Fibroblast of pulmonary artery (primary cell): ENCODE results near the gene KCTD3.

Source experiments
- DNase-seq: peaks from one replicate; pipeline ENCODE4 v3.0.0-alpha.2; 2010; ENCODE audit warnings: low read depth
- H3K4me3 ChIP-seq: replicated peaks from 2 replicates; pipeline ENCODE4 v1.5.1; 2011; ENCODE audit warnings: low read depth, mild to moderate bottlenecking, control low read depth, low read length, moderate library complexity
- TF ChIP-seq, protein P1 (sequence below): IDR thresholded peaks from 2 replicates; pipeline ENCODE4 v1.5.1; 2011; ENCODE audit warnings: mild to moderate bottlenecking, control low read depth, low read length, inconsistent platforms; ENCODE audit errors: missing control alignments

Gene KCTD3

DNA sequence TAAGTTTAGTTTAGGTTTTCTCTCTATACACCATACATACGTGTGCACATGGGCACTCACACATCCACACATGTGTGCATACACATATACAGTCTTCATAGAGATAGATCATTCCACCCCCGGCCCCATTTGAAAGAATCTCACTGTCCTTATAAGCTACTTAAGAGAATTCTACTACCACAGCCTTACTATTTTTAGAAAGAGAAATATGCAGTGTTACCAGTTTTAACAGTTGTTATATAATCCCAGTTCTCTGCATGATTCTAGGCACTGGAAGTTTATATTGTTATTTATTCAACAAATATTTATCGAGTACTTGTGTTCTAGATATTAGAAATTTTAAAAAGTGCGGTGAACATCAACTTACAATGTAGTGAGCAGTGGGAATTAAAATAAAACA is 41.5 kb downstream of the KCTD3 start:
- TF ChIP-seq, protein P1, sequence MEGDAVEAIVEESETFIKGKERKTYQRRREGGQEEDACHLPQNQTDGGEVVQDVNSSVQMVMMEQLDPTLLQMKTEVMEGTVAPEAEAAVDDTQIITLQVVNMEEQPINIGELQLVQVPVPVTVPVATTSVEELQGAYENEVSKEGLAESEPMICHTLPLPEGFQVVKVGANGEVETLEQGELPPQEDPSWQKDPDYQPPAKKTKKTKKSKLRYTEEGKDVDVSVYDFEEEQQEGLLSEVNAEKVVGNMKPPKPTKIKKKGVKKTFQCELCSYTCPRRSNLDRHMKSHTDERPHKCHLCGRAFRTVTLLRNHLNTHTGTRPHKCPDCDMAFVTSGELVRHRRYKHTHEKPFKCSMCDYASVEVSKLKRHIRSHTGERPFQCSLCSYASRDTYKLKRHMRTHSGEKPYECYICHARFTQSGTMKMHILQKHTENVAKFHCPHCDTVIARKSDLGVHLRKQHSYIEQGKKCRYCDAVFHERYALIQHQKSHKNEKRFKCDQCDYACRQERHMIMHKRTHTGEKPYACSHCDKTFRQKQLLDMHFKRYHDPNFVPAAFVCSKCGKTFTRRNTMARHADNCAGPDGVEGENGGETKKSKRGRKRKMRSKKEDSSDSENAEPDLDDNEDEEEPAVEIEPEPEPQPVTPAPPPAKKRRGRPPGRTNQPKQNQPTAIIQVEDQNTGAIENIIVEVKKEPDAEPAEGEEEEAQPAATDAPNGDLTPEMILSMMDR: no peak
- no peak for DNase-seq

GRCh38 chr1:215612391-215612790 is 45.3 kb downstream of the KCTD3 start:
- no peak overlapping the region for H3K4me3 ChIP-seq
- no peak for DNase-seq
- TF ChIP-seq, protein P1: no peak

More for the DNA sequence above, 41.5 kb downstream of the KCTD3 start:
- no peak overlapping the region for H3K4me3 ChIP-seq

DNA sequence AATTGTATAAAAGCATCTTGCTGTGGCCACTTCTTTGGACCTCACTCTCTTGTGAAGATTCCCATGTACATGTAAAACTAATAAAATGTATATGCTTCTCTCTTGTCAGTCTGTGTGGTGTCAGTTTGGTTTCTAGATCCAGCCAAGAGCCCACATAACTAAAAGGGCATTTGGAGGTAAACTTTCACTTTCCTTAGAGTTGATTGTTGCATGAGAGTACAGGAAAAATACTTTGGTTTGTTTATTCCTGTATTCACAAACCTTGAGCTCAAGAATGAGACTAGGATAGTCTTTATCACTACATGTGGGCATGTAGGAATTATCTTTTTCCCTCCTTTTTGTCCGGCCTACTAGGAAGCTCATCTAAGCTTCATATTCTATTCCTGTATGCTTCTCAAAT is 50.9 kb downstream of the KCTD3 start:
- no peak for DNase-seq
- no peak overlapping the region for H3K4me3 ChIP-seq
- TF ChIP-seq, protein P1: no peak

DNA sequence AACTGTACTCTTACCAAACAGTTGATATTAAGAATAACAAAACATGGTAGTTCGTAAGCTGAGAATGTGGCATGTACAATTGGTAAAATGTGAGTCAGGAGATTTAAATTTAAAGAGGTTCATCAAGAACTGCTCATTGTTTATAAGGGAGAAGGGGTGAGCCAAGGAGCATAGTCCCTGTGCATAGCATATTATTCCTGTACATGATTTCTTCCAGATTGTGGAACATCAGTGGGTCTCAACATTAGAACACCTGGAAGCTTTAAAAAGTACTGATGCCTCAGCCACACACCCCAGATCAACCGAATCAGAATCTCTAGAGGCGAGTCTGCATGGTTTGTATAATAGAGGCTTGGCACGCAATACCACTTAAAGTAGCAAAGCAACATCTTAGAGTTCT is 56.1 kb downstream of the KCTD3 start:
- TF ChIP-seq, protein P1: no peak
- no peak overlapping the region for H3K4me3 ChIP-seq
- no peak for DNase-seq

- H3K4me3 ChIP-seq: no peak overlapping the region
- no peak for DNase-seq
- TF ChIP-seq, protein P1: no peak
Observed at GRCh38 chr1:215625949-215626348, 58.8 kb downstream of the KCTD3 start.

DNA sequence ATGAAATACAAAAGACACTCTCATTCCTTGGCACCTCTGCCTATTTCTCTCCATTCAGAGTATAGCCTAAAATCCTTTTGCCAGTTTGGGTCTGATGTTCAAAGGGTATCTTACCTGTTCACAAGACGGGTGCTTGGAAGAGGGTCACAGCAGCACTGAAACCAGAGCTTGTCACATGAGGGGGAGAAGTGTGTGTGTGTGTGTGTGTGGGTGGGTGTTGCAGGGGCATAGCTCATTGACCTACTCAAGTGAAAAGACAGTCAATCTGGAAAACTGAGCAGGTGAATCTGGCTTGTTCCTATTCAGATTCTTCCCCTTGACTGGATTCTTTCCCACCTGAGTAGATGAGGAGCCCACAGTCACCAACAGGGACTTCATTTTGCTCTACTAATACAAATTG is 63.9 kb downstream of the KCTD3 start:
- DNase-seq: no peak
- TF ChIP-seq, protein P1: no peak
- H3K4me3 ChIP-seq: no peak overlapping the region

- no peak overlapping the region for H3K4me3 ChIP-seq
- TF ChIP-seq, protein P1: no peak
- no peak for DNase-seq
Observed at GRCh38 chr1:215631489-215631888, 64.4 kb downstream of the KCTD3 start.
